NT2/D1 (cell line): ENCODE data around the gene CARD11.

Experiments
- YY1 ChIP-seq: IDR thresholded peaks from 2 replicates; pipeline ENCODE4 v1.6.1; 2011; ENCODE audit not compliant: insufficient read length, insufficient read depth
- ZNF274 ChIP-seq: IDR thresholded peaks from 2 replicates; pipeline ENCODE4 v1.6.1; 2011; ENCODE audit warnings: mild to moderate bottlenecking, low read depth, low read length

DNA sequence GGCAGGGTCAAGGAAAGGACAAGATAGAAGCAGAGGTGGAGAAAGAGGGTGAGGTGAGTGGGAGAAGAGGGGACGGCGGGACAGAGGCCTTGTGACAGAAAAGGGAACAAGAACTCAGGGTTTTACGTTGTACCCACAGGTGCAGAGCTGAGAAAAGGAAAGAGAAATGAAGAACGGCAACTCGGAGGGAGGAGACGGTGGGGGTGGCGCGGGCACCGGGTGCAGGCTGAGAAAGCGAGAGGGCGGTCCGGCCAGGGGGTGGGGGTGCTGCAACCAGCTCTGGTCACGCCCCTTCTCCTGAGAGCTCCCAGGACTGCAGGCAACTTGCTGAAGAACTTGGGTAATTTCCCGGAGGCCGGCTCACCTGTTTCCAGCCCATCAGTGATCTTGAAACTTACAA, 65.3 kb downstream of the CARD11 start:
- TF ChIP-seq ZNF274 = no peak
- no peak for TF ChIP-seq YY1
